ENCODE results near the gene FAM124A.

- TF ChIP-seq, protein P1, sequence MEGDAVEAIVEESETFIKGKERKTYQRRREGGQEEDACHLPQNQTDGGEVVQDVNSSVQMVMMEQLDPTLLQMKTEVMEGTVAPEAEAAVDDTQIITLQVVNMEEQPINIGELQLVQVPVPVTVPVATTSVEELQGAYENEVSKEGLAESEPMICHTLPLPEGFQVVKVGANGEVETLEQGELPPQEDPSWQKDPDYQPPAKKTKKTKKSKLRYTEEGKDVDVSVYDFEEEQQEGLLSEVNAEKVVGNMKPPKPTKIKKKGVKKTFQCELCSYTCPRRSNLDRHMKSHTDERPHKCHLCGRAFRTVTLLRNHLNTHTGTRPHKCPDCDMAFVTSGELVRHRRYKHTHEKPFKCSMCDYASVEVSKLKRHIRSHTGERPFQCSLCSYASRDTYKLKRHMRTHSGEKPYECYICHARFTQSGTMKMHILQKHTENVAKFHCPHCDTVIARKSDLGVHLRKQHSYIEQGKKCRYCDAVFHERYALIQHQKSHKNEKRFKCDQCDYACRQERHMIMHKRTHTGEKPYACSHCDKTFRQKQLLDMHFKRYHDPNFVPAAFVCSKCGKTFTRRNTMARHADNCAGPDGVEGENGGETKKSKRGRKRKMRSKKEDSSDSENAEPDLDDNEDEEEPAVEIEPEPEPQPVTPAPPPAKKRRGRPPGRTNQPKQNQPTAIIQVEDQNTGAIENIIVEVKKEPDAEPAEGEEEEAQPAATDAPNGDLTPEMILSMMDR (IDR thresholded peaks at IDR 0.05), result no peak
- no peak for TF ChIP-seq EP300 (IDR thresholded peaks at IDR 0.05; ENCODE audit: low read depth)
- no peak for TF ChIP-seq POLR2AphosphoS5 (IDR thresholded peaks at IDR 0.05)
These were observed 86.6 kb downstream of the FAM124A start for GRCh38 chr13:51308781-51309180.

All from transverse colon (tissue), 4 donors.